HCT116 (cell line): ENCODE data around the gene PCDH9.

Experiments
- CEBPB ChIP-seq: IDR thresholded peaks from 2 replicates; pipeline ENCODE4 v1.6.1; 2012; ENCODE audit warnings: low read depth
- EZH2 ChIP-seq: fragments of 200-600 bp; sonication (generic); IDR thresholded peaks from 2 replicates; pipeline ENCODE4 v1.6.1; 2017; ENCODE audit warnings: antibody characterized with exemption, mixed run types
- POLR2A ChIP-seq: IDR thresholded peaks from 2 replicates; pipeline ENCODE4 v1.7.0; 2011; ENCODE audit warnings: borderline replicate concordance; ENCODE audit not compliant: insufficient read depth, insufficient read length; ENCODE audit errors: extremely low read depth
- RAD21 ChIP-seq: IDR thresholded peaks from 2 replicates; pipeline ENCODE4 v1.6.1; 2012; ENCODE audit warnings: low read depth, mild to moderate bottlenecking
- REST ChIP-seq: IDR thresholded peaks from 2 replicates; pipeline ENCODE4 v1.6.1; 2012; ENCODE audit warnings: low read depth
- SIN3A ChIP-seq: IDR thresholded peaks from 2 replicates; pipeline ENCODE4 v1.6.1; 2012; ENCODE audit warnings: low read depth
- TCF7L2 ChIP-seq: IDR thresholded peaks from 2 replicates; pipeline ENCODE4 v1.7.0; 2011; ENCODE audit warnings: borderline replicate concordance, inconsistent platforms; ENCODE audit not compliant: insufficient read depth, insufficient read length; ENCODE audit errors: extremely low read depth

- no peak for TF ChIP-seq TCF7L2
- TF ChIP-seq EZH2 = no peak
- TF ChIP-seq CEBPB = no peak
- TF ChIP-seq SIN3A = no peak
- TF ChIP-seq POLR2A = no peak
- TF ChIP-seq REST = no peak
- no peak for TF ChIP-seq RAD21
These were observed 389.5 kb downstream of the PCDH9 start for GRCh38 chr13:66840621-66841020.
